Skeletal muscle satellite cell (primary cell): ENCODE data around the gene CDH23.

Experiments used
- H3K27me3 ChIP-seq: 2 replicates; pipeline ENCODE4 v1.7.0; 2013; ENCODE audit warnings: low read length; ENCODE audit not compliant: control insufficient read depth, insufficient read depth
- H3K36me3 ChIP-seq: 2 replicates; pipeline ENCODE4 v1.7.0; 2013; ENCODE audit warnings: mild to moderate bottlenecking, control low read depth, low read length; ENCODE audit not compliant: insufficient read depth
- H3K4me1 ChIP-seq: 2 replicates; pipeline ENCODE4 v1.7.0; 2013; ENCODE audit warnings: low read length; ENCODE audit not compliant: control insufficient read depth, insufficient read depth
- H3K4me2 ChIP-seq: 2 replicates; pipeline ENCODE4 v1.7.0; 2013; ENCODE audit warnings: mild to moderate bottlenecking, low read length
- H3K4me3 ChIP-seq: 2 replicates; pipeline ENCODE4 v1.7.0; 2013; ENCODE audit warnings: low read length
- H3K9ac ChIP-seq: 2 replicates; pipeline ENCODE4 v1.7.0; 2013; ENCODE audit warnings: mild to moderate bottlenecking, low read depth, low read length, moderate library complexity
- H3K9me3 ChIP-seq: replicated peaks from 2 replicates; pipeline ENCODE4 v1.7.0; 2013; ENCODE audit warnings: mild to moderate bottlenecking, control low read depth, low read length

Gene CDH23

GRCh38 chr10:71462062-71462935 is 65.6 kb downstream of the CDH23 start:
- Histone ChIP-seq H3K9ac (no peak overlapping the region), H3K27me3 (peaks cover 59% of the 10 kb centered on the region), H3K36me3 (no peaks in the 10 kb centered on the region), H3K4me1 (no peaks in the 10 kb centered on the region), H3K4me2 (no peak overlapping the region), H3K9me3 (no peaks in the 10 kb centered on the region), H3K4me3 (no peak overlapping the region)

- H3K4me3 ChIP-seq, result no peak overlapping the region
- no peak overlapping the region for H3K9ac ChIP-seq
- no peak overlapping the region for H3K4me2 ChIP-seq
- H3K4me1 ChIP-seq, result no peaks in the 10 kb centered on the region
- no peaks in the 10 kb centered on the region for H3K9me3 ChIP-seq
- no peaks in the 10 kb centered on the region for H3K36me3 ChIP-seq
- peaks cover 52% of the 10 kb centered on the region for H3K27me3 ChIP-seq
Observed at GRCh38 chr10:71463111-71463510, 66.4 kb downstream of the CDH23 start.

- H3K4me2 ChIP-seq, result no peak overlapping the region
- H3K9ac ChIP-seq, result no peak overlapping the region
- peaks cover 46% of the 10 kb centered on the region for H3K27me3 ChIP-seq
- H3K4me3 ChIP-seq, result no peak overlapping the region
- no peaks in the 10 kb centered on the region for H3K36me3 ChIP-seq
- H3K4me1 ChIP-seq, result no peaks in the 10 kb centered on the region
- no peaks in the 10 kb centered on the region for H3K9me3 ChIP-seq
Observed at GRCh38 chr10:71465551-71466252, 69.0 kb downstream of the CDH23 start.

GRCh38 chr10:71466330-71466729 is 69.6 kb downstream of the CDH23 start:
- Histone ChIP-seq H3K4me3 (no peak overlapping the region), H3K4me1 (no peaks in the 10 kb centered on the region), H3K27me3 (peaks cover 46% of the 10 kb centered on the region), H3K9me3 (no peaks in the 10 kb centered on the region), H3K4me2 (no peak overlapping the region), H3K36me3 (no peaks in the 10 kb centered on the region), H3K9ac (no peak overlapping the region)

- H3K9ac ChIP-seq, result no peak overlapping the region
- no peak overlapping the region for H3K4me2 ChIP-seq
- no peaks in the 10 kb centered on the region for H3K36me3 ChIP-seq
- peaks cover 46% of the 10 kb centered on the region for H3K27me3 ChIP-seq
- no peaks in the 10 kb centered on the region for H3K4me1 ChIP-seq
- H3K4me3 ChIP-seq, result no peak overlapping the region
- no peaks in the 10 kb centered on the region for H3K9me3 ChIP-seq
Observed at GRCh38 chr10:71467161-71467560, 70.4 kb downstream of the CDH23 start.

GRCh38 chr10:71467569-71468362 is 71.0 kb downstream of the CDH23 start:
- Histone ChIP-seq H3K9ac (no peak overlapping the region), H3K4me3 (no peak overlapping the region), H3K4me1 (no peaks in the 10 kb centered on the region), H3K9me3 (no peaks in the 10 kb centered on the region), H3K36me3 (no peaks in the 10 kb centered on the region), H3K4me2 (no peak overlapping the region), H3K27me3 (peaks cover 46% of the 10 kb centered on the region)

GRCh38 chr10:71468363-71469094 is 71.8 kb downstream of the CDH23 start:
- no peak overlapping the region for H3K9ac ChIP-seq
- peaks cover 47% of the 10 kb centered on the region for H3K27me3 ChIP-seq
- H3K4me3 ChIP-seq, result no peak overlapping the region
- H3K4me2 ChIP-seq, result no peak overlapping the region
- no peaks in the 10 kb centered on the region for H3K4me1 ChIP-seq
- no peaks in the 10 kb centered on the region for H3K36me3 ChIP-seq
- H3K9me3 ChIP-seq, result no peaks in the 10 kb centered on the region

GRCh38 chr10:71471006-71471405 is 74.3 kb downstream of the CDH23 start:
- Histone ChIP-seq H3K36me3 (no peaks in the 10 kb centered on the region), H3K4me1 (no peaks in the 10 kb centered on the region), H3K9me3 (no peaks in the 10 kb centered on the region), H3K9ac (no peak overlapping the region), H3K4me3 (no peak overlapping the region), H3K27me3 (peaks cover 69% of the 10 kb centered on the region), H3K4me2 (no peak overlapping the region)

GRCh38 chr10:71471957-71472365 is 75.2 kb downstream of the CDH23 start:
- peaks cover 77% of the 10 kb centered on the region for H3K27me3 ChIP-seq
- H3K9me3 ChIP-seq, result no peaks in the 10 kb centered on the region
- H3K4me1 ChIP-seq, result no peaks in the 10 kb centered on the region
- H3K4me3 ChIP-seq, result no peak overlapping the region
- H3K9ac ChIP-seq, result no peak overlapping the region
- no peaks in the 10 kb centered on the region for H3K36me3 ChIP-seq
- no peak overlapping the region for H3K4me2 ChIP-seq

- H3K4me3 ChIP-seq, result no peak overlapping the region
- H3K9ac ChIP-seq, result no peak overlapping the region
Observed at GRCh38 chr10:71472466-71472865, 75.7 kb downstream of the CDH23 start.

GRCh38 chr10:71472912-71473311 is 76.2 kb downstream of the CDH23 start:
- Histone ChIP-seq H3K4me2 (no peak overlapping the region), H3K4me3 (no peak overlapping the region), H3K27me3 (peaks cover 86% of the 10 kb centered on the region), H3K4me1 (no peaks in the 10 kb centered on the region), H3K9me3 (no peaks in the 10 kb centered on the region), H3K9ac (no peak overlapping the region), H3K36me3 (no peaks in the 10 kb centered on the region)

More at GRCh38 chr10:71472466-71472865, 75.7 kb downstream of the CDH23 start:
- Histone ChIP-seq H3K4me2 (no peak overlapping the region), H3K9me3 (no peaks in the 10 kb centered on the region), H3K4me1 (no peaks in the 10 kb centered on the region), H3K36me3 (no peaks in the 10 kb centered on the region), H3K27me3 (peaks cover 81% of the 10 kb centered on the region)
